Measurements from ENCODE around the gene TSPAN18.

TSPAN18 gene

GRCh38 chr11:44734843-44735381, 8.2 kb downstream of the TSPAN18 start:
- Histone ChIP-seq H3K9me3 (no peaks in the 10 kb centered on the region), H3K4me3 (no peak overlapping the region), H3K27me3 (ENCODE audit: low read depth) (0 out of 2 replicates have a peak, but pooled peaks cover 3% of the 10 kb centered on the region), H3K4me1 (no peaks in the 10 kb centered on the region), H3K36me3 (replicated peaks) (no peaks in the 10 kb centered on the region)
- in situ Hi-C loops (cut with MboI; ENCODE audit: low sequenced_read_pairs) = no loop called here
- DNase-seq (ENCODE audit: low spot score in 2 of 2) = no peak

DNA sequence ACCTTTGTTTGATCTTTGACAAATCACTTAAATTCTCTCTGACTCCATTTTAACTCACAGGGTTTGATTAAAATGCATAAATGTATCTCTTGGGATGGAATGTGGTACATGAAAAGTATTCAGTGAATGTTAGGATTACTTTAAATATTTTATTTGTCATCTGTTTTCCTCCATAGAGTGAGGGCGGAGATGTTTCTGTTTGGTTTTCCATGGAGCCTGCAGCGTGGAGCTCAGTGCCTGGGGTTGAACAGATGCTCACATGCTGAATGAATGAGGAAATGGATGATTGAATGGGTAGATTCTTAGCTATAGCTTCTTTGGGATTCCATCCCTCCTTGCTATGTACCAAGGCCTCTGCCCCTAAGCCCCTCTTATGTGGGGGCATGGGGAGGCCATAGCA, 10.0 kb downstream of the TSPAN18 start:
- H3K4me1 ChIP-seq = peaks cover 14% of the 10 kb centered on the region
- H3K27me3 ChIP-seq (ENCODE audit: low read depth) = 0 out of 2 replicates have a peak, but pooled peaks cover 3% of the 10 kb centered on the region
- H3K36me3 ChIP-seq (replicated peaks) = no peaks in the 10 kb centered on the region
- no peak for DNase-seq (ENCODE audit: low spot score in 2 of 2)
- in situ Hi-C loops (cut with MboI; ENCODE audit: low sequenced_read_pairs) = no loop called here
- no peaks in the 10 kb centered on the region for H3K9me3 ChIP-seq
- no peak overlapping the region for H3K4me3 ChIP-seq

- Histone ChIP-seq H3K4me1 (peaks cover 17% of the 10 kb centered on the region), H3K4me3 (no peak overlapping the region), H3K27me3 (ENCODE audit: low read depth) (0 out of 2 replicates have a peak, but pooled peaks cover 3% of the 10 kb centered on the region), H3K9me3 (no peaks in the 10 kb centered on the region), H3K36me3 (replicated peaks) (no peaks in the 10 kb centered on the region)
- no peak for DNase-seq (ENCODE audit: low spot score in 2 of 2)
- in situ Hi-C loops (cut with MboI; ENCODE audit: low sequenced_read_pairs) = no loop called here
Observed at GRCh38 chr11:44737245-44738085, 10.7 kb downstream of the TSPAN18 start.

DNA sequence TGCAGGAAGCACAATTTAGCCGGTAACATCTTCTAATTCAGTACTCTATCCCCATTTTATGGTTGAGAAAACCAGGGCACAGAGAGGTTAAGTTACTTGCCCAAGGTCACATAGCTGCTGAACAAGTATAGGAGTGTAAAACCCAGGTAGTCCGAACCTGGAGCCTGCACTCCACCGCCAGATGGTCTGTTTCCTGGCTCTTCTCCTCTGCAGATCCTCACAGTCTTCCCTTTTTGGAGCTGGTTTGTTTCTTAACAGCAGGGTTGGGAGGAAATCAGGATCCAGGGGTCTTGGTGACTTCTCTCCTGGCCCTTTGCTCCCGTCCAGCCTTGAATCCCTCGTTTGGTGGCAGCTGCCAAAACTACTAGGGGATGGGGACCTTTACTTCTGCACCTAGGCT, 12.0 kb downstream of the TSPAN18 start:
- H3K4me3 ChIP-seq = no peak overlapping the region
- 0 out of 2 replicates have a peak, but pooled peaks cover 5% of the 10 kb centered on the region for H3K27me3 ChIP-seq (ENCODE audit: low read depth)
- in situ Hi-C loops (cut with MboI; ENCODE audit: low sequenced_read_pairs) = no loop called here
- no peaks in the 10 kb centered on the region for H3K9me3 ChIP-seq
- H3K36me3 ChIP-seq (replicated peaks) = no peaks in the 10 kb centered on the region
- H3K4me1 ChIP-seq = peaks cover 17% of the 10 kb centered on the region
- no peak for DNase-seq (ENCODE audit: low spot score in 2 of 2)

DNA sequence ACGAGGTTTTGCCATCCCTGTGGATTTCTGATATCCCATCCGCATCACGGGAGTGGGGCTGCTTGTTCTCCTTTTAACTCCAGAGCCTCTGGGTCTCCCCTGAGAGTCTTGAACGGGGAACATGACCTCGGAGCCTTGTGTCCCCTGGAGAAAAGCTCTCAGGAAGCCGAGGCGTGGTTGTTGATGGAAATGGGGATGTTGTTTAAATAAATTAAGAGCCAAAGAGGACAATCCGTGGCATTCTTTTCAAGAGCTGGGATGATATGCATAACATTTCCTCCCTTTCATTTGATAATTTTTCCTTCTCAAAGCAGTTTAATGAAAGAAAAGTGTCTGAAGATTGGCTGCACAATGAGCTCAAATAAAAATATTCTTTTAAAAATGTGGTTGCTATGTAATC, 14.2 kb downstream of the TSPAN18 start:
- peak; percentile 83 to 96 for DNase-seq (ENCODE audit: low spot score in 2 of 2)
- no peaks in the 10 kb centered on the region for H3K9me3 ChIP-seq
- H3K36me3 ChIP-seq (replicated peaks) = no peaks in the 10 kb centered on the region
- no peak overlapping the region for H3K4me3 ChIP-seq
- H3K4me1 ChIP-seq = peaks cover 17% of the 10 kb centered on the region
- 0 out of 2 replicates have a peak, but pooled peaks cover 5% of the 10 kb centered on the region for H3K27me3 ChIP-seq (ENCODE audit: low read depth)
- in situ Hi-C loops (cut with MboI; ENCODE audit: low sequenced_read_pairs) = no loop called here

- no peak overlapping the region for H3K4me3 ChIP-seq
- in situ Hi-C loops (cut with MboI; ENCODE audit: low sequenced_read_pairs) = no loop called here
- 0 out of 2 replicates have a peak, but pooled peaks cover 5% of the 10 kb centered on the region for H3K27me3 ChIP-seq (ENCODE audit: low read depth)
- no peaks in the 10 kb centered on the region for H3K36me3 ChIP-seq (replicated peaks)
- DNase-seq (ENCODE audit: low spot score in 2 of 2) = no peak
- H3K9me3 ChIP-seq = no peaks in the 10 kb centered on the region
- H3K4me1 ChIP-seq = peaks cover 17% of the 10 kb centered on the region
Observed at GRCh38 chr11:44741976-44742375, 15.2 kb downstream of the TSPAN18 start.

GRCh38 chr11:44742508-44743246, 15.9 kb downstream of the TSPAN18 start:
- Histone ChIP-seq H3K27me3 (ENCODE audit: low read depth) (0 out of 2 replicates have a peak, but pooled peaks cover 5% of the 10 kb centered on the region), H3K4me1 (peaks cover 17% of the 10 kb centered on the region), H3K4me3 (no peak overlapping the region), H3K9me3 (no peaks in the 10 kb centered on the region), H3K36me3 (replicated peaks) (no peaks in the 10 kb centered on the region)
- DNase-seq (ENCODE audit: low spot score in 2 of 2) = no peak
- in situ Hi-C loops (cut with MboI; ENCODE audit: low sequenced_read_pairs) = no loop called here

- DNase-seq (ENCODE audit: low spot score in 2 of 2) = no peak
- in situ Hi-C loops (cut with MboI; ENCODE audit: low sequenced_read_pairs) = no loop called here
- Histone ChIP-seq H3K9me3 (no peaks in the 10 kb centered on the region), H3K27me3 (ENCODE audit: low read depth) (0 out of 2 replicates have a peak, but pooled peaks cover 5% of the 10 kb centered on the region), H3K4me1 (peaks cover 17% of the 10 kb centered on the region), H3K36me3 (replicated peaks) (no peaks in the 10 kb centered on the region), H3K4me3 (no peak overlapping the region)
Observed at GRCh38 chr11:44743326-44743725, 16.6 kb downstream of the TSPAN18 start.

- no peak for DNase-seq (ENCODE audit: low spot score in 2 of 2)
- no peaks in the 10 kb centered on the region for H3K36me3 ChIP-seq (replicated peaks)
- H3K4me1 ChIP-seq = peaks cover 17% of the 10 kb centered on the region
- no peaks in the 10 kb centered on the region for H3K9me3 ChIP-seq
- 0 out of 2 replicates have a peak, but pooled peaks cover 2% of the 10 kb centered on the region for H3K27me3 ChIP-seq (ENCODE audit: low read depth)
- no peak overlapping the region for H3K4me3 ChIP-seq
- in situ Hi-C loops (cut with MboI; ENCODE audit: low sequenced_read_pairs) = no loop called here
Observed at GRCh38 chr11:44743959-44744557, 17.3 kb downstream of the TSPAN18 start.

DNA sequence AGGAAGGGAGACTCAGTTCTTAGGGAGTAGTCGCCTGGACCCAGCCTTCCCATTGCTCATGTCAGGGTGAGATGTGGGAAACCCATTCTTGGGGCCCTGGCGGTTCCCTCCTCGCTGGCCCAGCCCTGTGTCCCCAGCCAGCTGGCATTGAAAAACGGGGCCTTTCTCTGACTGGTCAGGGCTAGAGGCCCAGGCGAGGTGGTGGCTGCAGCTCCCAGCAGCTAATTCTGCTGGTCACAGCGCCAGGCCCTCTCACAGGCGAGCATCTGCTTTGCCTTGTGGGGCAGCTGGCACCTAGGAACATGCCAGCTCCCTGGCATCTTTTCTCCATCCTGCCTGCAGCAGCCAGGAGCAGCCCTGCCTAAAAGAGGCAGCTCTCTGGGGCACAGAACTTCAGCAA, 20.1 kb downstream of the TSPAN18 start:
- peaks cover 2% of the 10 kb centered on the region for H3K4me1 ChIP-seq
- in situ Hi-C loops (cut with MboI; ENCODE audit: low sequenced_read_pairs) = no loop called here

DNA sequence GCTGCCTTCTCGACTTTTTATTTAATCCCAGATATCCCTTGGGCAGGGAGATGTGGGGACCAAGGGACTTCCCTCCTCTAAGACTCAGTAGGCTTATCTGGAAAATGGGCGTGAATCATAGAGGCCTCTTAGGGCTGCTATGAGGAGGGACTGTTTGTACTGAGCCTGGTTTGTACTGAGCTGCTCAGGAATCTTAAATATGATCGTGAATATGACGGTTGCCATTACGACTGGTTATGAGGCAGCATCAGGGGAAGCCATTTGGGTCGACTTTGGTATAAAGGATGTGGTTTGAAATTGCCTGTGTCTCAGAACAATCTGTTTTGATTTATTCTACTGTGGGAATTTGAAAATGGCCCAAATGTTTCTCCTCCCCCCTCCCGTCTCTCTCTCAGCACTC, 20.6 kb downstream of the TSPAN18 start:
- in situ Hi-C loops (cut with MboI; ENCODE audit: low sequenced_read_pairs) = no loop called here
- 0 out of 2 replicates have a peak, but pooled peaks cover 2% of the 10 kb centered on the region for H3K27me3 ChIP-seq (ENCODE audit: low read depth)
- no peak for DNase-seq (ENCODE audit: low spot score in 2 of 2)
- no peak overlapping the region for H3K4me3 ChIP-seq
- H3K4me1 ChIP-seq = no peaks in the 10 kb centered on the region
- H3K9me3 ChIP-seq = no peaks in the 10 kb centered on the region
- no peaks in the 10 kb centered on the region for H3K36me3 ChIP-seq (replicated peaks)

More for the DNA sequence above, 20.1 kb downstream of the TSPAN18 start:
- Histone ChIP-seq H3K4me3 (no peak overlapping the region), H3K9me3 (no peaks in the 10 kb centered on the region), H3K36me3 (replicated peaks) (no peaks in the 10 kb centered on the region), H3K27me3 (ENCODE audit: low read depth) (0 out of 2 replicates have a peak, but pooled peaks cover 2% of the 10 kb centered on the region)
- no peak for DNase-seq (ENCODE audit: low spot score in 2 of 2)

- in situ Hi-C loops (cut with MboI; ENCODE audit: low sequenced_read_pairs) = no loop called here
- H3K36me3 ChIP-seq (replicated peaks) = no peaks in the 10 kb centered on the region
- H3K27me3 ChIP-seq (ENCODE audit: low read depth) = 0 out of 2 replicates have a peak, but pooled peaks cover 2% of the 10 kb centered on the region
- H3K4me3 ChIP-seq = no peak overlapping the region
- no peaks in the 10 kb centered on the region for H3K9me3 ChIP-seq
- DNase-seq (ENCODE audit: low spot score in 2 of 2) = no peak
- no peaks in the 10 kb centered on the region for H3K4me1 ChIP-seq
Observed at GRCh38 chr11:44747836-44748235, 21.1 kb downstream of the TSPAN18 start.

DNA sequence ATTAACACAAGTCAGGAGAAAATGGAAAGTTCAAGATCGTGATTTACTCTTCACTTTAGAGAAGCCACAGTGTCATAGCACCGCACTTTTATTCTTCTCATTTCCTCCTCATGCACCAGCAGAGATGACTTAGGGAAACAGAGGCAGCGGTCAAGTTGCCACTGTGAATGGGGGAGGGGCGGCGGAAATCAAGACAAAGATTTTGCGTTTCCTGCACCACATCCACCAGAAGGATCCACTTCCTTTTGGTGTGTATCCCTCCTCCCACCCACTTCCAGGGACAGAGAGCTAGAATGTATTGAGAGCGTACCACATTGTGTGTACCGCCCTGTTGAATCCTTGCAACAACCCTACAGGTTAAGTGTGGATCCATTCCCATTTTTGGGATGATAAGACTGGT, 21.8 kb downstream of the TSPAN18 start:
- Histone ChIP-seq H3K4me1 (peaks cover 5% of the 10 kb centered on the region), H3K9me3 (no peaks in the 10 kb centered on the region), H3K27me3 (ENCODE audit: low read depth) (no peaks in the 10 kb centered on the region), H3K4me3 (no peak overlapping the region), H3K36me3 (replicated peaks) (no peaks in the 10 kb centered on the region)
- in situ Hi-C loops (cut with MboI; ENCODE audit: low sequenced_read_pairs) = no loop called here
- no peak for DNase-seq (ENCODE audit: low spot score in 2 of 2)
